GM12801 (cell line): ENCODE data around the gene ADRA2B.

Experiments used
- CTCF ChIP-seq: IDR thresholded peaks from one replicate; pipeline ENCODE4 v1.5.1; 2011; ENCODE audit warnings: control low read depth; ENCODE audit not compliant: insufficient read length; ENCODE audit errors: extremely low read depth

ADRA2B gene

GRCh38 chr2:96136129-96136720 is 19.9 kb upstream of the ADRA2B start:
- TF ChIP-seq CTCF = no peak

GRCh38 chr2:96135621-96136020 is 19.2 kb upstream of the ADRA2B start:
- no peak for TF ChIP-seq CTCF

- no peak for TF ChIP-seq CTCF
Observed at GRCh38 chr2:96135171-96135570, 18.8 kb upstream of the ADRA2B start.

- TF ChIP-seq CTCF = no peak
Observed at GRCh38 chr2:96134421-96134820, 18.1 kb upstream of the ADRA2B start.

GRCh38 chr2:96131813-96132745 is 15.7 kb upstream of the ADRA2B start:
- no peak for TF ChIP-seq CTCF

- no peak for TF ChIP-seq CTCF
Observed at GRCh38 chr2:96131152-96131812, 14.9 kb upstream of the ADRA2B start.

GRCh38 chr2:96130483-96130882 is 14.1 kb upstream of the ADRA2B start:
- no peak for TF ChIP-seq CTCF
